ENCODE data around the gene SEMA4G.

The SEMA4G gene

DNA sequence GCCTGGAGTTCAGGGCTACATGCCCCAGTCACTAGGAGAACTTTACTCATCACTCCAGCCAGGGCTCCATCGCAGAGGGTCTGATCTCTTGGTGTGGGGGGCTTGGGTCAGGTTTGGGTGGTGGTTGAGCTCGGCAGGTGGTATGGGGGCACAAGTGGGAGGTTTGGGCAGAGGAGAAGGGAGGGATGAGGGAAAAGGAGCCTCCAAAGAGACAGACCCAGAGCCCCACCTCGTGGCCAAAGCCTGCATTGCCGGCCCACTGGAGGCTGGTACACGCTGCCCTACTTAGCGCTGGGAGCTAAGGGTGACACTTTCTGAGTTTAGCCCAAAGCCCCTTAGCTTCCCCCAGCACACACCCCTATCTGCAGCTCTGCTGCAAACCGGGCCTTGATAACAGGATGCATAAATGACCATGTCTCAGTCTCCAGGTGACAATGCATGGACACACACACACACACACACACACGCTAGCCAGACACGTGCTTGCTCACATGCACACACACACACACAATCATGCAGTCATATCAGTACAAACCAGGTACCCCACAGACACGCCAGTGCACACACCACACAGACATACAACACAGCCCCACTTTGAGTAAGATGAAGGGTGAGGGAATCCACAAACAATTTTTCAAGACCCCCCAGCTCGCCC is 45.1 kb downstream of the SEMA4G start:
- DNase-seq: peak; percentile 85
- no peaks in the 10 kb centered on the region for H3K9me3 Mint-ChIP-seq
- H3K27me3 Mint-ChIP-seq: peaks cover 43% of the 10 kb centered on the region
- no peaks in the 10 kb centered on the region for H3K36me3 Mint-ChIP-seq (ENCODE audit: low read depth)
- no peak overlapping the region for H3K27ac Mint-ChIP-seq
- H3K4me1 Mint-ChIP-seq (ENCODE audit: low read depth): peaks cover 35% of the 10 kb centered on the region
- no peak overlapping the region for H3K4me3 Mint-ChIP-seq

- Mint-ChIP-seq H3K27me3 (peaks cover 48% of the 10 kb centered on the region), H3K9me3 (no peaks in the 10 kb centered on the region), H3K4me1 (ENCODE audit: low read depth) (peaks cover 36% of the 10 kb centered on the region), H3K27ac (no peak overlapping the region), H3K36me3 (ENCODE audit: low read depth) (no peaks in the 10 kb centered on the region), H3K4me3 (no peak overlapping the region)
- DNase-seq: no peak
These were observed 45.8 kb downstream of the SEMA4G start for GRCh38 chr10:101014966-101015581.

- H3K27me3 Mint-ChIP-seq: peaks cover 52% of the 10 kb centered on the region
- no peaks in the 10 kb centered on the region for H3K9me3 Mint-ChIP-seq
- no peak overlapping the region for H3K4me3 Mint-ChIP-seq
- no peak overlapping the region for H3K27ac Mint-ChIP-seq
- no peak for DNase-seq
- H3K36me3 Mint-ChIP-seq (ENCODE audit: low read depth): no peaks in the 10 kb centered on the region
- H3K4me1 Mint-ChIP-seq (ENCODE audit: low read depth): peaks cover 36% of the 10 kb centered on the region
These were observed 46.3 kb downstream of the SEMA4G start for GRCh38 chr10:101015582-101015973.

DNA sequence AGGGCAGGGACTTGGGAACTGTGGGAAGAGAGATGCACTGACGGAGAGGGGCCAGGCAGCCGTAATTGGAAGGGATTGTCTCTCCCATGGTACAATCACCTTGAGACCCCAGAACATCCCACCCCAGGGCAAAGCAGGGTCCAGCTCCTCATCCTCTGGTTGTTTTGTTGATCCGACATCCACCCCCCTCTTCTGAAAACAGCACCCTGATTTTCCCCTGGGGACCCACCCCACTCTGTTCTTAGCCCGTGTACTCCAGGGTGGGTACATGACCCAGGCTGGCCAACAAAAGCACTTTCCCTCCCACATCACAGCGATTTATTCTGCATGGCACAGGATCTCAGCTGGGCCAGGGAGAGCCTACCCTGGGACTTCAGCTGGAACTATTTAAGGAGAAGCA is 47.5 kb downstream of the SEMA4G start:
- Mint-ChIP-seq H3K27me3 (peaks cover 63% of the 10 kb centered on the region), H3K36me3 (ENCODE audit: low read depth) (no peaks in the 10 kb centered on the region), H3K4me1 (ENCODE audit: low read depth) (peaks cover 36% of the 10 kb centered on the region), H3K9me3 (no peaks in the 10 kb centered on the region), H3K4me3 (no peak overlapping the region), H3K27ac (no peak overlapping the region)
- no peak for DNase-seq

DNA sequence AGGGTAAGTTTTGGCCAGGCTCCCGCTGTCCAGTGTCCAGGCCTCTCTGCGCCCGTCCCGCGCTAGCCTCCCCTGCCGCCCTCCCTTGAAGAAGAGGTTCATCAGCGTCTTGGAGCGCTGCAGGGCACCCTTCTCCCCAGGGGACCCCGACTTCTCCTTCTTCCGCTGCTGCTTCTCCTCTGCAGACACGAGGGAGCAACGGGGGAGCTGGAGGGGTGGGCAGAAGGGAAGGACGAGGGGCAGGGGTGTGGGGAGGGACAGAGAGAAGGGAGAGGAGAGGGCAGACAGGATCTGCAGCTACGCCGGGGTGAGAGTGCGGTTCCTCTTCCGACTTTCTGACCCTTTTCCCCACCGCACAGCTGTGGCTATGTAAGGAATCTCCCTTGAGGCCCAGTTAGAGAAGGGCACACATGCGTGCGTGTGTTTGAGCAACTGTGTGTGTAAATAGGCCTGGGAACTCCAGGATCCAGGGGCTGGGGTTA is 48.9 kb downstream of the SEMA4G start:
- H3K27me3 Mint-ChIP-seq: peaks cover 67% of the 10 kb centered on the region
- H3K27ac Mint-ChIP-seq: no peak overlapping the region

GRCh38 chr10:101018600-101019439 is 49.5 kb downstream of the SEMA4G start:
- peaks cover 67% of the 10 kb centered on the region for H3K27me3 Mint-ChIP-seq
- peak; percentile 85 for DNase-seq
- no peak overlapping the region for H3K27ac Mint-ChIP-seq
- H3K4me1 Mint-ChIP-seq (ENCODE audit: low read depth): peaks cover 24% of the 10 kb centered on the region
- no peaks in the 10 kb centered on the region for H3K9me3 Mint-ChIP-seq
- no peaks in the 10 kb centered on the region for H3K36me3 Mint-ChIP-seq (ENCODE audit: low read depth)
- H3K4me3 Mint-ChIP-seq: no peak overlapping the region

More for the DNA sequence above, 48.9 kb downstream of the SEMA4G start:
- no peak overlapping the region for H3K4me3 Mint-ChIP-seq
- no peaks in the 10 kb centered on the region for H3K36me3 Mint-ChIP-seq (ENCODE audit: low read depth)
- peaks cover 29% of the 10 kb centered on the region for H3K4me1 Mint-ChIP-seq (ENCODE audit: low read depth)
- no peaks in the 10 kb centered on the region for H3K9me3 Mint-ChIP-seq
- DNase-seq: no peak

Measured in activated T-cell treated with anti-CD3 and anti-CD28 coated beads, Interleukin-2, amount 50 U/mL, for 24 hours (primary cell).